Measurements from ENCODE around the gene ARIH2. TPM values are rescaled to one million over a fixed set of nuclear protein-coding genes. Genes with fewer than 3 reads are reported as not detected.

Gene ARIH2
- total RNA-seq, 1 experiment from 2014 or later, result 99.3 TPM

GRCh38 chr3:48966876-48967361, 48.3 kb downstream of the ARIH2 start:
- DNase-seq (ENCODE audit: extremely low read depth, low read depth), result no peak

DNA sequence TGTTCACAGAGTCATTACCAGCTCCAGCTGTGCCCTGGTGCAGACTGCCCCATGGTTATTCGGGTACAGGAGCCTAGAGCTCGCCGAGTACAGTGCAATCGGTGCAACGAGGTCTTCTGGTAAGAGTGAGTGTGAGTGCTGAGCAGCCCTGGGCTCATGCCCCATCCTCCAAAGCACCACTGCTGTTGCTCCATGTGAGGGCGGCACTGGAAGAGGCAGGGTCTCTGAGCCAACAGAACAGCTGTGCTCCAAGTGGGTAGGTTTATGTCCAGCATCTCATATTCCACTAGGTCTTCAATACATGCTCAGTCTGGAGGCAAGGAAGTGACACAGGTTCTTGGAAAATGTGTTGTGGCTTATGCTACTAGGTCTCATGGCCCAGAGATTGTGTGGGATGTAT, 51.9 kb downstream of the ARIH2 start:
- DNase-seq (ENCODE audit: extremely low read depth, low read depth), result no peak

DNA sequence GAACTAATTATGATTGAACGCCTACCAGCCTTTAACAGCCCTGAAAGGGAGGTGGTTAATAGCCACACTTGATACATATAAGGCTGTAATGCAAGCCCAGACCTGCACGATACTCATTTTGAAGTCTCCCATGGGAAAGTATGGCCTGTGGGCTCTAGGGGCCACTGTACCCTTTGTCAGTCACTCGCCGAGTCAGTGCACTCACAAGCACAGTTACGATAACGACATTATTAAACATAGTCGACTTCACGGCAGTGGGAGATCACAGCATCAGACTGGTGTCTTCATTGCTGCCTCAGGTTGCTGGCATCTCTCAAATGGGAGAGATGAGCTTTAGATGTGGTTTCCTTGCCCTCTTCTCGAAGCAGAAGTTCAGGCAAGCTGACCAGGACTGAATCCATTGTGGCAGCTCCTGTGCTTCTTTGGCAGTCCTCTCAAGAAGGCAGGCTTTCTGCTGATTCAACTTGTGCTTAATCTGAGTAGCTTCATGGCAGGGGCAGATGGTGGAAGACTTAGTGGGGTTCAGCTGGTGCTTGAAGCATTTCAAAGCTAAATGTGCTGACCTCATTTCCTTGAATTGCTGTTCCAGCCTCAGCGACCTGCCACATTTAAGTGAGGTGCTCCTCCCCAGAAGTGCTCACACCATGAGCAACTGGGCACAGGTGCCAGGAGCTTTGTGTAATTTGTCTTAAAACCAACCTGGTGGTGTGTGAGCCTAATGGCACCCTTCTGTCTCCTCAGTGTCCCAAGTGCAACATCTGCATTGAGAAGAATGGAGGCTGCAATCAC, 55.6 kb downstream of the ARIH2 start:
- DNase-seq (ENCODE audit: extremely low read depth, low read depth), result no peak

DNA sequence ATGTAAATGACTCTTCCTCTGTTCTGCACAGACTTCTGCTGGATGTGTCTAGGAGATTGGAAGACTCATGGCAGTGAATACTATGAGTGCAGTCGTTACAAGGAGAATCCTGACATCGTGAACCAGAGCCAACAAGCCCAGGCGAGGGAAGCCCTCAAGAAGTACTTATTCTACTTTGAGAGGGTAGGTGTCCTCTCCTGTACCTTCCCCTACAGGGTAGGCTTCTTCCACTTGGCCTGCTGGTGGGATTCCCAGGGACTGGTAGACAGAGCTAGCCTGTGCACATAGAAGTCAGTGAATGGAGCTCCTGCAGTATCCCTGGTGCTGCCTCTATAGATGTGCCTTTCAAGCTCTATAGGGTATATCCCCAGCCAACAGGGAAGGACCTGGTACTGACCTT, 60.8 kb downstream of the ARIH2 start:
- DNase-seq (ENCODE audit: extremely low read depth, low read depth), result no peak

DNA sequence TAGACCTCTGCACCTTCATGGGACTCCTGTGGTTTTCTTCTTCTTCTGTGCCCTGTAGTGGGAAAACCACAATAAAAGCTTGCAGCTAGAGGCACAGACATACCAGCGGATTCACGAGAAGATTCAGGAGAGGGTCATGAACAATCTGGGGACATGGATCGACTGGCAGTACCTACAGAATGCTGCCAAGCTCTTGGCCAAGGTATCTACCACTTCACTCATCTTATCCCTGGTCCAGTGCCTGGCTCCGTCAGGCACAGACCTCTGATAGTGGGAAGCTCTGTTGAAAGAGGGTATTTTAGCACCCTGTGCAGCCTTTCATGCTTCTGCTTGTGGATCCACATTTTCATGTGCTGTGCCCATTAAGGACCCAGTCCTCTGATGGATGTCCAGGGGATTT, 61.7 kb downstream of the ARIH2 start:
- DNase-seq (ENCODE audit: extremely low read depth, low read depth), result no peak

GRCh38 chr3:48982016-48982415, 63.4 kb downstream of the ARIH2 start:
- no peak for DNase-seq (ENCODE audit: extremely low read depth, low read depth)

GRCh38 chr3:48982686-48983085, 64.0 kb downstream of the ARIH2 start:
- no peak for DNase-seq (ENCODE audit: extremely low read depth, low read depth)

DNA sequence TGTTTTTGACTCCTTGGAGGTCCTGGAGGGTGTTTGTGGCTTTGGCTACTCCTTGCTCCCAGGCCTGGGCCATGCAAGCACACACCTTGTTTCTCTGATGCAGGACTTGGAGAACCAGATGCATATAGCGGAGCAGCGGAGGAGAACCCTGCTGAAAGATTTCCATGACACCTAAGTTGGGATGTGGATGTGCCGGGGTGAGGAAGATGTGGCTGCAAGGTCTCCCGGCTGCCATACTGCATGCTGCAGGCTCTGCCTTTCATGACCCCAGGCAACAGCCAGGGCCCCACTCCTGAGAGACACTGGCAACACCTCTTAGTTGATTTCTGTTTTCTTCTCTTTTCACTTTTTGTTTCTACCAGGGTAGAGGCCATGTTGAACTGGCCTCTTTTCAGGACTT, 64.5 kb downstream of the ARIH2 start:
- DNase-seq (ENCODE audit: extremely low read depth, low read depth), result no peak

GRCh38 chr3:48984663-48985062, 66.0 kb downstream of the ARIH2 start:
- no peak for DNase-seq (ENCODE audit: extremely low read depth, low read depth)

- DNase-seq (ENCODE audit: extremely low read depth, low read depth), result no peak
These were observed 67.3 kb downstream of the ARIH2 start for GRCh38 chr3:48985831-48986376.

DNA sequence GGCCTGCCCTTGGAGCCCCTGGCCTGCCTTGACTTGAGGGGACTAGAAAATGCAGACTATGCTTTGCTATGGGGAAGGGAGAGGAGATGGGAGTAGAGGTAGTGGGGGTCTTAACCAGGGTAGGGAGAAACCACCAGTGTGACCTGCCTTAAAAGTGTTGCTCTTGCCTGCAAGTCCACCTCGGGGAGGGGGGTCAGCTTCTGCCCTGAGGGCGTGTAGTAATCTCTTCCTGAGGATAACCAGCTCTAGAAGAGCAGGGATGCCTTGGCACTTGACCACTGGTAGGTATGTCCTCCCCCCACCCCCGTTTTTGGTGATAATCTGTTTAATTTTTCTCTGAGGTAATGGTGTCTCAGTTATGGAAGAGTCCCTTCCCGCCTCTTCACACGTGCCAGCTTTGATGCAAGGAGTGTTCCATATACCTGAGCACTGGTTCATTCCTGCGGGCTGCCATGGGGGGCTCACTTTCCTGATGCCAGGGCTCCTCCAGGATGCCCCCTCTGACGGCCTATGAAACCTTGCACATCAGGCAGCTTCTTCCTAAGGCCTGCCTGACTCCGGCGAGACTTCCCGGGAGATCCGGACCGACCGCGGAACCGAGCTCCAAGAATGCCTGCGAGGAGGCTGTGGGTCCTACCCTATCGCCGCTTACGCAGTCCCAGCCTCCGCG, 70.6 kb downstream of the ARIH2 start:
- no peak for DNase-seq (ENCODE audit: extremely low read depth, low read depth)

GRCh38 chr3:48989796-48990635, 71.4 kb downstream of the ARIH2 start, which contains the start of gene P4HTM:
TSS of gene P4HTM (plus strand) at chr3:48990241. CDS start at chr3:48990257, 16 bp downstream.
- peak; percentile 72 for DNase-seq (ENCODE audit: extremely low read depth, low read depth)

GRCh38 chr3:48990636-48991469, 72.2 kb downstream of the ARIH2 start:
- DNase-seq (ENCODE audit: extremely low read depth, low read depth), result no peak

DNA sequence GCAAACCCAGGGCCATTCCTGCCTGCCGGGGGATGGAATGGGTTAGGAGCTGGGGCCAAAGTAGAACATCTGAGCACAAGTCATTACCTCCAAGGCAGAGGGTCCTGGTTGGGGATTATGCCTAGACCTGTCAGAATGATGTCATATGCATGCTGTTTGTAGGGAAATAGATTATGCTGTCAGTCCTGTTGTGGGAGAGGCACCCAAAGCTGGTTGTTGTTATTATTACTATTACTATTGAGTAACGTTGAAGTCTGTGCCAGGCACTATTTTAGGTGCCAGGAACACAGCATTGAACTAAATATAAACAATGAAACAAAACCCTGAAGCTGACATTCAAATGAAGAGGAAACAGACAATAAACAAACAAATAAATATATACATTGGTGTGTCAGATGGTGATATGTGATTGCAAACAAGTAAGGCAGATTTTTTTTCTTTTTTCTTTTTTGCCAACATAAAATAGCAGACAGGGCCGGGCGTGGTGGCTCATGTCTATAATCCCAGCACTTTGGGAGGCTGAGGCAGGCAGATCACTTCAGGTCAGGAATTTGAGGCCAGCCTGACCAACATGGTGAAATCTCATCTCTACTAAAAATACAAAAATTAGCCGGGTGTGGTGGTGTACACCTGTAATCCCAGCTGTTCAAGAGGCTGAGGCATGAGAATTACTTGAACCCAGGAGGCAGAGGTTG, 73.4 kb downstream of the ARIH2 start:
- DNase-seq (ENCODE audit: extremely low read depth, low read depth), result no peak

DNA sequence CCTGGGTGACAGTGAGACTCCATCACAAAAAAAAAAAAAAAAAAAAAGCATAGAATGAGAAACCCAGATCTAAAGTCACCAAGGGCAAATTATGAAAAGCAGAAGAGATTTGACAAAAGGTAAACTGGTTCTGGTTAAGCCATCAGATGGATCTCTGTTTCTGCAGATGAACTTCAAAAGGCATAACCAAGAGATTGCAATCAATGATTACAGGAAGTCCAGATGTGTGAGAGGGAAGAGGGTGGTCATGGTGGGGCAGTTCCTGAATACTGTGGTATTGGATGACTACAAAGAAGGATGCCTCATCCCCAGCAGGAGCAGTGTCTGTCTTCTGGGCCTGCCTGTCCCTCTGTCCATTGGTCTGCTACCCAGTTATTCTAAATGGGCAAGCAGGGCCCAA, 75.2 kb downstream of the ARIH2 start:
- no peak for DNase-seq (ENCODE audit: extremely low read depth, low read depth)

DNA sequence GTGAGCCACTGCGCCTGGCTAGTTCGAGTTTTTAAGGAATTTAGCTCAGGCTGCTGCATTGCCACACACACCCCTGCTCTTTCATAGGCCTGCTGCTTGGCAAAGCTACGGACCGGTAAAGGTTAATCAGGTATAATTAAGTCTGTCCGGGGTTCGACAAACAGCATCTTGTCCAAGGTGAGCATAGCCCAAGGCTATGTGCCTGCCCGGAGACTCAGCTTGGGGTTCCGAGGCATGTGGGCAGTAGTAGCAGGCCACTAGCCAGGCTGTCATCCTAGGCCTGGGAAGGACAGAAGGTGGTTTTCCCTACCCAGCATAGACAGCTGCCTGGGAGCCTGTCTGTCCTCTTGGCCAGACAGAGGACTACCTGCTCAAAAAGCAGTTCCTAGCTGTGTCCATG, 78.0 kb downstream of the ARIH2 start:
- no peak for DNase-seq (ENCODE audit: extremely low read depth, low read depth)

GRCh38 chr3:48997102-48997635, 78.5 kb downstream of the ARIH2 start:
- no peak for DNase-seq (ENCODE audit: extremely low read depth, low read depth)

DNA sequence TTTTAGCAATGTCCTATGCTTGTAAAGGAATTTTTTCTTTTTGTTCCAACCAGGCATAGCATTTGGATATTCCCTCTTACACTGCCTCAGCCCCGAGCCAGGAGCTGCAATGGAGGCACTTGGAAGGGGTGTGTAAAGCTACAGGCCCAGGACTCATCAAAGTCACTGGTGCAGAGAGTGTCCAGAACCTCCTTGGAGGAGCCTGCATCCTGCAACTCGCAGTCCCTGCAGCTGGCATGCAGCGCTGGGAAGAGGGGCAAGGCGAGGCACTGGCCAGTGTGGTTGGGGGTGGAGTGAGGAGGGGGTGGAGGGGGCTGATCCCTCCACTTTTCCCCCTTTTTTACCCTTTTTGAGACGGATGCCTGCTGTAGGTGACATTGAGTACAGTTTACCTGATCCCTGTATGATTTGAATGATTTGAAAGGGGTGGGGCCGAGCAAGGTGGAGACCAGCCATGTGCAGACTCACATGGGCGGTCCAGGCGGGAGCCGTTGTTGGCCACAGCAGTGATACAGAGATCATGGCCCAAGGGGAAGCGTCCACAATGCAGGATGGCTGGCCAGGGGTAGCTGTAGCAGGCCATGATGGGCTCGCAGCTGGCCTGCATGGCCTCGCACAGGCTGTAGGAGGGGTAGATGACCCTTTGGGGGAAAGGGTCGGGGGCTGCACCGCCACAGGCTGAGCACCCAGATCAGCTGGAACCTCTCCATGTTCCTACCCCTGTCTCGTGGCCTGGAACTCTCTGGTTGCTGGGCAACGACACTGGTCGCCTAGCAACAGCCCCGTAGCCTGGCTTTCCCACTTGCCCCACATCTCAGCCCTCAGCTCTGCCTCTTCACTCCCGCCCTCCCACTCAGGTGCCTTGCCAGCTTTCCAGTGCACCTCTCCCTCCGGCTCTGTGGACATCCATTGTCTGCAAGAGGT, 79.3 kb downstream of the ARIH2 start:
- DNase-seq (ENCODE audit: extremely low read depth, low read depth), result no peak
